ENCODE results near the gene LMTK2.

The LMTK2 gene

GRCh38 chr7:98138672-98139071 lies 32.0 kb downstream of the LMTK2 start:
- no peak for DNase-seq

- no peak for DNase-seq
Observed at GRCh38 chr7:98142658-98143057, 36.0 kb downstream of the LMTK2 start.

GRCh38 chr7:98148607-98149006 lies 41.9 kb downstream of the LMTK2 start:
- no peak for DNase-seq

- no peak for DNase-seq
Observed at GRCh38 chr7:98149116-98149692, 42.5 kb downstream of the LMTK2 start.

GRCh38 chr7:98151884-98152283 lies 45.2 kb downstream of the LMTK2 start:
- DNase-seq: no peak

GRCh38 chr7:98156700-98157099 lies 50.0 kb downstream of the LMTK2 start:
- DNase-seq: no peak

- no peak for DNase-seq
Observed at GRCh38 chr7:98157761-98158160, 51.1 kb downstream of the LMTK2 start.

GRCh38 chr7:98162758-98163157 lies 56.1 kb downstream of the LMTK2 start:
- DNase-seq: no peak

GRCh38 chr7:98163269-98163668 lies 56.6 kb downstream of the LMTK2 start:
- DNase-seq: no peak

GRCh38 chr7:98163704-98164494 lies 57.2 kb downstream of the LMTK2 start:
- no peak for DNase-seq

- no peak for DNase-seq
Observed at GRCh38 chr7:98165827-98166667, 59.4 kb downstream of the LMTK2 start.

- no peak for DNase-seq
Observed at GRCh38 chr7:98166668-98166970, 60.0 kb downstream of the LMTK2 start.

- DNase-seq: no peak
Observed at GRCh38 chr7:98167653-98168052, 61.0 kb downstream of the LMTK2 start.

GRCh38 chr7:98168181-98168903 lies 61.7 kb downstream of the LMTK2 start:
- peak; percentile 45 for DNase-seq

GRCh38 chr7:98168904-98169621 lies 62.4 kb downstream of the LMTK2 start:
- DNase-seq: no peak

- no peak for DNase-seq
Observed at GRCh38 chr7:98170966-98171365, 64.3 kb downstream of the LMTK2 start.

GRCh38 chr7:98171449-98171848 lies 64.8 kb downstream of the LMTK2 start:
- DNase-seq: no peak

GRCh38 chr7:98174334-98175259 lies 67.9 kb downstream of the LMTK2 start:
- peak; percentile 54 for DNase-seq

- DNase-seq: no peak
Observed at GRCh38 chr7:98175260-98175940, 68.7 kb downstream of the LMTK2 start.

- DNase-seq: no peak
Observed at GRCh38 chr7:98177553-98177952, 70.9 kb downstream of the LMTK2 start.

GRCh38 chr7:98178321-98178720 lies 71.7 kb downstream of the LMTK2 start:
- DNase-seq: peak; percentile 93

Data from SHP77 treated with DMSO at 0.1 percent for 48 hours (cell line).